NCI-H748 (cell line): ENCODE measurements around the gene TMTC1.

Experiments used
- DNase-seq: peaks from one replicate; lab custom pipeline; 2025; ENCODE audit not compliant: unreplicated experiment; lab: John Stamatoyannopoulos, UW

TMTC1 gene

DNA sequence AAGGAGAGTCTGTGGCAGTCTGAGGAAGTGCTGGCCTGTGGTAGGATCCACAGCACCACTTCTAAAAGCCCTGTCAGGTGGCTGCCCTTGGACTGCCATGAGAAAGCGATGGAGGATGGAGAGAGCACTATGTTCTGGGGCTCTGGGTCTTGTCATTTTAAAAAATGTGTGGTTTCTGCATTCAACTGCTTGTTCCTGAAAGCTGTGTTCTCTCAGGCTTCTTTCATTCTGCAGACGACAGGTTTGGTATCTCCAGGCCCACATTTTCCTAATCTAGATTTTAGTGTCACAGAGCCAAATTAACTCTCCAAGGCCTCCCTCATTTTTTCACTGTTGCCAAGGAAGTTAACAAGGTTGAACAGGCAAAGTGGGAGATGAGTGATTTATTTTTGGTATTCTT is 296.8 kb downstream of the TMTC1 start:
- DNase-seq = no peak

DNA sequence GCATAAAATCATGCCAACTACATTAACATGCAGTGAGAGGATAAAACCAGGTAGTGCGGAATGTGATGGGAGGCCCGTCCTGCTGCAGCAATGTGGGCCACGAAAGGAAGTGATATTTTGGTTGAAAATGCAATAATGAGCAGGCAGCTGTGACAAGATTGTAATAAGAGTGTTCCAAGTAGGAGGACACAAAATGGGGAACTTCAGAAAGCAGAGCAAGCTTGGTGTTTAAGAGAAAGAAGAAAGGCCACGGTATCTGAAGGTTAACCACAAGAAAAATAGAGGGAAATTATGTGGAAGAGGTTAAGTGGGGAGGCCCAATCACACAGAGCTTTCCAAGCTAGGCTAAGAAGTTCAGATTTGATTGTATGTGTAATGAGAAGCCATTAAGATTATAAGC is 320.5 kb downstream of the TMTC1 start:
- no peak for DNase-seq

DNA sequence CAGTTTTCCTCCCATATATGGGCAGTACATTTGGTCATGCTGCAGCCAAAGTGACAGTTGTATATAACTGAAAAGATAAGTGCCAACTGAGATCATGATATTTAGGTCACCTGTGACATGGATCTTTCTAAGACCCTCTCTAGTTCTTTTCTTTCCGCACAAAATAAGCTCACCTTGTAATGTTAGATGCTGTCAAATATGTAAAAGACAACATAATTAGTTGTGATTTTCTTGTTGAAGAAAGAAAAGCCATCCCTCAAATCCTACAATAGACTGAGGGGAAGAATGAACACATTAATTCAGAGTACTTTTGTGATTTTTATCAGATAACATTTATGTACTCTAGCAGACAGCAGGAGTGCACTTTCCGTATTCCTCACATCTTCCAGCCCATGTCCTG is 323.7 kb downstream of the TMTC1 start:
- DNase-seq = no peak

DNA sequence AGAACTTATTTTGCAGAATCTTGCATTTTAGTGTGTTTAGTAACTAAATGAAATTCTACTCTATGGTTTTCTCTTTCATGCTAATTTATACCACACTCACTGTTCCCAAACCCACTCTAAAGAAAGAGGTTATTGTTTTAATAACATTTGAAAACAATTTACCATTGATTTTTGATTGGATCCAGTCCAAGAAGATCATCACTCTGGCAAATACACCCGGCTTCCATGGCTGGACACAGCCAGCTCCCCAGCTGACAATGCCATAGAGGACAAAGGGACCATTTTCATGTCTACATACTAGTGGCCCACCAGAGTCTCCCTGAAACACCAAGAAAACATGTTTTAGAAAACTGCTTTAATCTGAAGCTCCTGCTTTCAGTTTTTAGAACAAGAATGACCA is 328.7 kb downstream of the TMTC1 start:
- peak; percentile 51 for DNase-seq

DNA sequence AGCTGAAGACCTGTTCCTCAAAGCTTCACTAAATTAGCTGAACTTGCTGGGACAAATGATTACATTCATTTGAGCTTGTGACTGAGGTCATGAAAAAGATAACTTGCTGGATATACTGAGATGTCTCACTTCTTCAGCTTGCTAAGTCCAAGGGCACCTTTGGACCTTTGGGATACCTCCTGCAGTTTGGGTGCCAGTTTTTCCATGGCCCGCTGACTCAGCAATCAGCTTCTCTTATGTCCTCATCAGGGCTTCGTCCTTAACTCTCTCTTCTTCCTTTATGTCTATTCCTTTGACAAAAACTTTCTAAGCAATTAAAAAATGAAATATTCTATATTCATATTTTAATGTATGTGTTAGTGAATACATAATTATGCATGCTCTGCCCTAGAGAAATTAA is 331.9 kb downstream of the TMTC1 start:
- no peak for DNase-seq
